Prostate gland (tissue), 2 donors: ENCODE results near the gene PLEKHD1.

Experiments used
- CTCF ChIP-seq, 4 experiments: fragments of 200-600 bp in 2 of 4; fragments of 450-650 bp in 2 of 4; sonication (generic) in 2 of 4; IDR thresholded peaks; 1 replicate in 3 of 4; 2 replicates in 1 of 4; pipeline ENCODE4 v1.5.1; 2016 to 2019; ENCODE audit warnings: antibody characterized with exemption in 4 of 4, mild to moderate bottlenecking in 2 of 4, moderate library complexity in 2 of 4
- POLR2A ChIP-seq: fragments of 450-650 bp; IDR thresholded peaks from one replicate; pipeline ENCODE4 v1.6.1; 2016; ENCODE audit warnings: antibody characterized with exemption, mild to moderate bottlenecking
- POLR2AphosphoS5 ChIP-seq: sonication (generic); formaldehyde crosslinking; IDR thresholded peaks from one replicate; pipeline ENCODE4 v1.6.1; 2017; ENCODE audit warnings: antibody characterized with exemption

GRCh38 chr14:69505338-69506240 lies 21.1 kb downstream of the PLEKHD1 start:
- no peak for TF ChIP-seq CTCF (IDR thresholded peaks at IDR 0.05)
- TF ChIP-seq POLR2A = no peak
- no peak for TF ChIP-seq POLR2AphosphoS5
